Head of caudate nucleus (tissue), 42 donors: ENCODE data around the gene ARID3C.
A peak's percentile ranks its signal among the peaks of the same experiment; 100 is the strongest.

Source experiments
- DNase-seq, 42 donors: peaks; one replicate each; pipeline versions ENCODE4 v3.0.0 to v3.0.0-alpha.2; 2020 to 2021; ENCODE audit warnings: mixed read lengths in 7 of 42
- intact Hi-C: fragments of 100-400 bp; cut with DNase I; formaldehyde crosslinking; loops from one replicate; pipeline ENCODE4 v1.15.0; 2022

ARID3C gene

DNA sequence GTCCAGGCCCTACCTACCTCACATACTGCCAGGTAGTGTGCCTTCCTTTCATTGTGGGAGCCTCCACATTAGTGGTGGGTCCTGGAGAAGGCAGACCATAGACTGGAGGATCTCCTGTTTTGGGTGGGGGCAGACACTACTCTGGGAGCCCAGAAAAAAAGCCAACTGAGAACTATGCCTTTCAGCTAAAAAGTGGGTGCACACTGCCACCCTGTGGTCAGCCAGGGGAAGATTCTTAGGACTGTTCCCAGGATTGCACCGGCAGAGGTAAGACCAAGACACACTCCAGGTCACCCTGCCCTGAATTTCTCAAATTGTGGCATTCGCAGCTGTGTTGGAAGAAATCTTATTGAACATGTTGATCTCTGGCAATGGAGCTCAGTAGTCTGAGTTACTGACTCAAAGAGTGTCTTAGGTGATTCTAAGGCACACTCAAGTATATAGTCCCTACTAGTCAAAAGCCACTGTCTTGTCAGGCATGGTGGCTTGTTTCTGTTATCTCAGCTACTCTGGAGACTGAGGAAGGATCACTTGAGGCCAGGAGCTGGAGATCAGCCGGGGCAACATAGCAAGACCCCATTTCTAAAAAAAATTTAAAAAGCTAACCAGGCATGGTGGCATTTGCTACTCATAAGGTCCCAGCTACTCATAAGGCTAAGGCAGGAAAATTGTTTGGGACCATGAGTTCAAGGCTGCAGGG, 5.1 kb upstream of the ARID3C start:
- DNase-seq = peak; percentile 55 to 89 (median 78)
- intact Hi-C loops = no loop called here

DNA sequence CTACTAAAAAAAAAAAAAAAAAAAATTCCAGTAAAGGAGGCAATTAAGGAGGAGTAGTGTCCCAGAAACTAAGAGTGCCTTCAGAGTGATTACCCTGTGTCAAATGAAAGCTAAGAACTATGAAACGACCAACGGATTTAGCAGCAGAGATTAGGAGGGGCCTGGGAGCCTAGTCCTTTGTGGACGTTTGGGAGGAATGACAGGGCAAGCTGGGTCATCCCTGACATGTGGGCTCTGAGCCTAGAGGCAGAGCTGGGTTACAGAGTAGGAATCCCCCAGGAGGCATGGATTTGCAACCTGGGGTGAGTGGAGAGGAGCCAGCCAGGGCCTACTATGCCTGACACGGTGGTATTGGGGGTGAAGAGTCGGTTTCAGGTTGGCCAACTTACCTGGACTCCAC, 4.3 kb upstream of the ARID3C start:
- intact Hi-C loops = no loop called here
- no peak for DNase-seq

DNA sequence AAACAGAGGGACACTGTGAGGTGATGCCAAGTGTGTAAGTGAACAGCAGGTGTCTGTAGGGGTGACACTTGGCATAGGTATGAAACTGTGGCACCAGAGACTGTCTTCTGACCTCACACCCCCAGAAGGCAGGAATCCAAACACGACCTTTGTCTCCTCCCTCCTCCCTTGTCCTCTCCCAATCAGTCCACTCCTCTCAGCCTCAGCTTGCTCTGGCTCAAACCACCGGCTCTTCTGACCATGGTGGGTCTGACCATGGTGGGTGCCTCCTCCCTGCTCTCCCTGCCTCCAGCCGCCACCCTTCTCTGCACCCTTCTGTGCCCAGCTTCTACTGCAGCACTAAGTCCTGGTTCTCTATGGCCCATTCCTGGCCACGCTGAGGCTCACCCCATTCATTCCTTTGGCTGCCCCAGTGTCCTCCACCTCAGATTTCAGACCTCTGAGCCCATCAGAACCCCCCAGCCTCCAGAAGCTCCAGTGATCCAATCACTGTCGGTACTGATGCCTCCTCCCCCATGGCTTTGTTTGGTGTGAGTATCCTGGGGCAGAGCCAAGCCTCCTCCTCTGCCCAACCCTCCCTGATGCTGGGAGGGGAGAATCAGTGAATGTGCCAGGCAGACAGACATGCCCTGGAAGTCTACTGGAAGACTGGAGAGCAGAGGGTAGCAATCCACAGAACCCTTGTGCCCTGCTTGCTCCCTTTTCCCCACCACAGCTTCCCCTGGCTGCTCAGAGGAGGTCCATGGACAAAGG, 1.7 kb upstream of the ARID3C start:
- DNase-seq = no peak
- intact Hi-C loops = no loop called here

DNA sequence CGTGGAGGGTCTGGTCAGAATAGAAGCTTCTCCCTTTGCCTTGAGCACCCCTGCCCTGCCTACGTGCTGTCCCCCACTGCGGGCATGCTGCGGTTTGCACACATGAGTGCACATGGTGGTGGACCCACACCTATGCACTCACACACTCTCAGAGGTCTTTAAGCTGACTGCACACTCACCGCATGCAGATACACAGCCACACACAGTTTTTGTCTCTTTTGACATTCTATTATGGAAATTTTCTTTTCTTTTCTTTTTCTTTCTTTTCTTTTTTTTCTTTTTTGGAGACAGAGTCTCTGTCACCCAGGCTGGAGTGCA, 584 bp upstream of the ARID3C start:
- intact Hi-C loops = no loop called here
- DNase-seq = no peak

DNA sequence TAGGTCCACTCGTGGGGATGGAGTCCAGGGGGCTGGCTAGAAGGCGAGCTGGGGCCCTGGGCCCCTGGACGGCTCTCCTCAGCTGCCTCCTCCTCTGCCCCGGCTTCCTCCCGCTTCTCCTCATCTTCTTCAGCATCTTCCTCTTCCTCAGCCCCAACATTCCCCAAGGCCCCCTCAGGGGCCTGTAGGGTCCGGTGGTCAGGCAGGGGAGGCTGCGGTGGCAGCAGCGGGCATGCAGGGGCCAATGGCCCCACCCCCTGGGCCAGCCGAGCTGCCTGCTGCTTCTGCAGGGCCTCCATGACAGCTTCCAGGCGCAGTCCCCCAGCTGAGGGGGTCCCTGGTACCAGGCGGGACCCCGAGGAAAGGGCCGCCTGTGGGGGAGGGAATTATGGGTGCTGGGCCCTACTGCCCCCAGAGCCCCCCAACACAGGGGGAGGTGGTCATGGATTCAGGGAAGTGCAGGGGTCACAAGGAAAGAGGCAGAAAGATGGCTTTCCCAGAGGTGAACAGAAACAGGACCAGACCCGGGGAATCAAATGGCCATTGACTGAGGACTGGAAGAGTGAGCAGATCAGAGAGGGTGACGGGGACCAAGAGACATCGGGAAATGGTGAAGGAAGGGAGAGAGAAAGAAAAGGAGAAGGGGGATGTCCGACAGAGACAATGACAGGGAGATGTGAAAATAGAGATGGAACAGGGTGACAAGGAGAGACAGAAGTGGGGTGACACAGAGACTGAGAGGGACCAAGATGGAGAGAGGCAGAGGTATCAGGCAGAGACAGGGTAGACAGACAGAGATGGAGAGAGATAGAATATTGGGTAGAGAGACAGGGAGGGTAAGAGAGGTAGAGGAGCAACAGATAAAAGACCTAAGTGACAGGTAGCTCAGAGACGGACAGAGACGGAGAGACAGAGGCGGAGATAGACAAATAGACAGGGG, 880 bp downstream of the ARID3C start:
- intact Hi-C loops = no loop called here
- no peak for DNase-seq

DNA sequence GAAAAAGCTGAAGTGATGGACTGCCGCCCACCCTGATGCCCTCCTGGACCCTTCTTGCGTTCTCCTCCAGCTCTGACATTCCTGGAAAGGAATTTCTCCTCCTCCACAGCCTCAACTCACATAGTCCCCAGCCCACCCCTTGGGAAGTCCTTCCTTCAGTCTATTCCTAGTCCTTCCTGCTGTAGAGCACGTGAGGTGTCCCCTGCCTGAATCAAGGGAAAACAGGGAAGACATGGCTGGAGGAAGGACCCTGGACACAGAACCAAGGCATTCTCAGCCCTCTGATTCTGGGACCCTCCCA, 3.7 kb downstream of the ARID3C start:
- no peak for DNase-seq
- intact Hi-C loops = no loop called here

DNA sequence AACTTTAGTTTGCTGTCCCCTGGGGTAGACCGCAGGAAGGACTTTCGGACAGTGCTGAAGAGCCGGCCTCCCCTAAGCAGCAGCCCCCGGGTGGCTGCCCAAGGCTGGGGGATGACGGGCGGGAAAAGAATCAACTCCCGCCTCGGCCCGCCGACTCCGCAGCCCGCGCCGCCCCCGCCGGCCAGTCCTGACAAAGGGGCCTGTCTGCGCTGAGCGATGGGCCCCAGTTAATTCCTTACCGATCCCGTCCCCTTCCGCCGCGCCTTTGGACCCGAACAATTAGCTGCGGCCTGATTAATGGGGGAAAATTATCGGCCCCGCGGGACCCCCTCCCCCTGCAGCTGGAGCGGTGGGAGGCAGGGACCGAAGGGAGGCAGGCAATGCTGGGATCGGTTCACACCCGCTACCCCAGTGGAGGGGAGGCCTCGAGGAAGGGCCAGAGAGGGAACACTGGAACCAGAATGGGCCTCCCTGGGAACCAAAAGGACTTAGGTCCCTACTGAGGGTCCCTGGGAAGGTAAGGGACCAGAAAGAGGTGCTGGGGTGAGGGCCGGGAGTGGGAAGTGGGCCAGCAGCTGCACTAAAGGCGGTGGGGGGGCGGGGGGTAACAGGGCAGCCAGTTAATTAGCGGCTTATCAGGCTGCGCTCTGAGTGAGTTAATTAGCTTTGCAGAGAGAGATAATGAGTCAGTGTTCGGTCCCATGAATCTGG, 4.2 kb downstream of the ARID3C start:
- no peak for DNase-seq

DNA sequence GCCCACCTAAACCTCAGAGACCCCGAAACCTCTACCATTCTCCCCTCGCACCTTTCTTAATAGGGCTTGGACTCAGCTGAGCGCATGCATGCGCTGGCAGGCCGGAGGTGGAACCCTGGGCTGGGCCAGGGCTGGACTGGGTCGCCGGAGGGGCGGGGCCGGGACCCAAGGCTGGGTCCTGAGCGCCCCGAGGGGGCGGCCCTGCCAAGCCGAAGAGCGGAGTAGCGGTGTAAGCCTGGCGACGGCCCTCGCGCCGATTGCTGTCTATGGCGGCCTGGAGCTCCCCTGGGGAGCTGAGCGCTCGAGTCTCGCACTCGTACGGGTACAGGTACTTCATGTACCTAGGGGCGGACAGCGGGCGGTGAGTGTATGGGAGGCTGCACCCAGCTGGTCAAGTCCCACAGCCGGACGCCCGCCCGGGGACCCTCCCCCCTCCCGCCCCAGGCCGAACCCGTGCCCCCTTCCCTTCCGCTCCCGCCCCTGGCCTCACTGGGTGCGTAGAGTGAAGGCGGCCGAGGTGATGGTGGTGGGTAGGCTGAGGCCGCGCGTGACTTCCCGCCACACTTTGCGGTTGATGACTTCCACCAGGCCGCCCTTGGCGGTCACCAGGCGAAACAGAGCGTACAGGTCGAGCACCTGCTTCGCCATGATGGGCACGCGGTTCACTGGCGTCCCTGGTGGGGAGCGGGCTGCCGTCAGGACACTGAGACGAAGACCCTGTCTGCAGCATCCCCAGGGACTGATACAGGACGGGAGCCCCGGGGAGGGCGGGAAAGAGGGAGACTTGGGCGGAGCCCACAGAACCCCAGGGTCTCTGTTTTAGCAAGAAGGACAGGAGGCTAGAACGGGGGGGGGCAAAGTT, 5.3 kb downstream of the ARID3C start:
- no peak for DNase-seq
- intact Hi-C loops = no loop called here

More for the DNA sequence above, 4.2 kb downstream of the ARID3C start:
- intact Hi-C loops = no loop called here

DNA sequence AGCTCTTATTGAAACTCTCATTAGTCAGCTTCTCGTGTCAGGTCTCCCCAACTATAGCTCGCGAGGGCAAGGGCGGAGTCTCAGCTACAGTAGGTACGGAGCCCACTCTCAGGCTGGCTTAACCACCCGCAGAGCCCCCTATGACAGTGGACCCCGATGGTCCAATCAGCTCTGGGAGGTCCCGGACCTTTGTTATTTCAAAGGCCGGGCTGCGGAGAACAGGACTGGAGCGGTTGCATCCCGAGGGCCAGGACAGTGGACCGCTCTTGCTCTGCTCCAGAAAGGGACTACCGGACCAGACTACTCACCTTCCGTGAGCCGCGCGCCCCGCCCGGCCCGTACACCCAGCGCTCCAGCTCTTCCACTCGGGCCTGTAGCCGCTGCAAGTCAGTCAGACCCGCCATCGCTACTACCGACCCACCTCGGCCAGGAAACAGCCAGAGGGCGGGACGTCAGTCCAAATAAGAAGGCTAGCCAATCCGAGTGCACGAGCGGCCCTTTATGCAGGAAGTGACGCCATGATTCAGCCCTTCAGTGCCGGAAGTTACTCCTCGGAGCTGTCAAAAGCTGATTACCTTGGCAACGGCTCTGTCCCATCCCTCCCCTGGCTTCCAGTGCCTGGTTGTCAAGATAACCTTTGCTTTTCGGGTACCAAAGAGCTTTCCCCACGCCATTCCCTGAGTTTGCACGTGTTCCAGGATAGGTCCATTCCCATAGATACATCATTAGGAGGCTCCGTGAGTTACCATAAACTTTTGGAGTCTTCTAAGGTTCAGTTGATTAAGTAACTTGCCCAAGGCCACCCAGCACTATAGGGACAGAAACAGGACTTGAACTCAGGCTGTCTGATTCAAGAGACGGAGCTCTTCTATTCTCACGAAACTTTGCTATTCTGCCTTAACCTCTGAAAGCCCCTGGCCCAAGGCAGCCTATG, 8.5 kb downstream of the ARID3C start, which contains the start of gene DCTN3:
Gene DCTN3 (minus strand): TSS at position 435 of the 934 bp plus-strand sequence. CDS start 31 bp downstream, at position 404.
- intact Hi-C loops = no loop called here
- peak; percentile 91 to 99 (median 96) for DNase-seq

DNA sequence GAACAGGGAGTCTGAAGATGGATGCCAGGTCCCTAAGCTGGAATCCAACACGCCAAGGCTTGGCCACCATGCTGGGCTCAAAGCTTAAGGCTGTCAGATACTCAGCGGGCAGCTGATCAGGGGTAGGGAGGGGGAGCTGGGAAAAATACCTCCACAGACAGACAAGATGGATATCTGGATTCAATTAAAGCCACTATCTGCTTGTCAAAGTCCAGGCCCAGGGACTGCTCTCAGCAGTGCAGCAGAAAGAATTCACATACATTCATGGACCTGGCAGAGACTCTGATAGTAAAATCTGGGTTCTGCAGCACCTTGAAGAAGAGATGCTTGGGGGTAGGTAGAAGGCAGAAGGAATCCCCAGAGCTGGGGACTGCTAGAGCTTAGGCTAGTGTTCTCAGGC, 13.7 kb downstream of the ARID3C start:
- intact Hi-C loops = no loop called here
- no peak for DNase-seq

DNA sequence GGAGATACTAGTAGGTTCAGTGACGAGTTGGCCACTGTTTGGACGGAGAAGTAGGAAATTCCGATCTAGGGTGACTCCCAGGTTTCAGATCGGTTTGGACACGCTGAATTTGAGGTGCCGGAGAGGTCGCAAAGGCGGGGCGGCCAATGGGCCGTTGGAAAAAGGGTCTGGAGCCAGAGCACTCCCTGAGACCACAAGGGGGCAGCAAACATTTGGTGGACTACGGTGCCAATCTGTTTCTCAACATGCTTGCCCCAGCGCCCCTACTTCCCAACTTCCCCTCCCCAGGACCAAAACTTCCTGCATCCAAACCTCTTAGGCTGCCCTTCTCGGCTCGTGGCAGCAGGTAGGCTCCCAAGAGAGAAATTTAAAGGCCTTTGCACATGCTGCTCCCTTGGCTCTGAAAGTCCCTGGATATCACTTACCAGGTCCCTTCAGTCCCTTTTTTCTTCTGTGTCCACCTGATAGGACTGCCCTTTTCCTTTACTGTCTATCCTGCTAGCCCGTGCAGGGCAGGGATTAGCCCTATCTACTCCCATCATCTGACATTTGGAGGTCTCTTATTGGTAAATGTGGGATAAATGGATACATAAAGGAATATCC, 16.0 kb downstream of the ARID3C start:
- intact Hi-C loops = no loop called here

DNA sequence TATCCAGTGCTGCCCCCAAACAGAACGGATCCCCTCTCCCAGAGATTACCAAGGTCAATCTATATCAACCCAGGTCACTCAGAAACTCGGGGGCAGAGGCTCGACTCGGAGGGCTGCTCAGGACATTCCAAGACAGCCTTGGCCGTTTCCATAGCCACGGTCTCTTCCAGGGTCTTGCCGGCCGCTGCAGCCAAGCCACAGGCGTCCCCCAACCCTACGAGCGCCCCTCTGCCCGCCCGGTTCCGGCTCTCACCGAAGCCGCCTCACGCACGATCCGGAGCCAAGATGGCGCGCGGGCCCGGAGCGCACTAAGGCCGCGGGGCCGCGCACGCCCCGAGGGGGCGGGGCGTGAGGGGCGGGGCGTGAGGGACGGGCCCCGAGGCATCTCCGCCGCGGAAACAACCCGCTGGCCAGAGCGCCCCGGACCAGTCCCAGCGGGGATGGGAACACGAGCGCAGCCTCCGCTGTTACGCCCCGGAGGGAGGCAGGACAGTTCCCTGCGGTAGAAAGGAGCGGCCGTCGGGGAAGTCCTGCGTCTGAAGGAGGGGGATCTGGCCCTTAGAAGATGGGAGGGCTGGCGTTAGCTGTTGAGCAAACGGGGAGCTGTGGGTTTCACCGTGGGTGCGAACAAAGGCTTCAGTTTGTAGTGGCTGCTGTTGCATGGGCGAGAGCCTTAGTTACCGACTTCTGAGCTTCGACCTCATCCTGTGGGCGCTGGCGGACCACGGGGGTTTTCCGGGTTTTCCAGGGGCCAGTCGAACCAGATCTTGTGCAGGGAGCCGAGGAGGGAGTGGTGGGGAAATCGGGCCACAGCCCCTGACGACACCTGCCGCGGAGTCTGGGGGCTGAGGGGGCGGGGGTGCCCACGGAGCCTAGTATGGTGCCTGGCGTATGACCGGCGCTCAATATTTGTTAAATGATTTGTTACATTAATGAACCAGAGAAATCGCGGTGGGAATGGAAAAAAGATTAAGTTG, 16.8 kb downstream of the ARID3C start, which contains the start of gene RPP25L:
Gene RPP25L (minus strand): TSS at position 287 of the 977 bp plus-strand sequence. CDS start 801 bp downstream, outside the sequence.
- intact Hi-C loops = no loop called here
- DNase-seq = peak; percentile 53 to 94 (median 87)

More for the DNA sequence above, 16.0 kb downstream of the ARID3C start:
- DNase-seq = peak; percentile 70 to 93 (median 83)

DNA sequence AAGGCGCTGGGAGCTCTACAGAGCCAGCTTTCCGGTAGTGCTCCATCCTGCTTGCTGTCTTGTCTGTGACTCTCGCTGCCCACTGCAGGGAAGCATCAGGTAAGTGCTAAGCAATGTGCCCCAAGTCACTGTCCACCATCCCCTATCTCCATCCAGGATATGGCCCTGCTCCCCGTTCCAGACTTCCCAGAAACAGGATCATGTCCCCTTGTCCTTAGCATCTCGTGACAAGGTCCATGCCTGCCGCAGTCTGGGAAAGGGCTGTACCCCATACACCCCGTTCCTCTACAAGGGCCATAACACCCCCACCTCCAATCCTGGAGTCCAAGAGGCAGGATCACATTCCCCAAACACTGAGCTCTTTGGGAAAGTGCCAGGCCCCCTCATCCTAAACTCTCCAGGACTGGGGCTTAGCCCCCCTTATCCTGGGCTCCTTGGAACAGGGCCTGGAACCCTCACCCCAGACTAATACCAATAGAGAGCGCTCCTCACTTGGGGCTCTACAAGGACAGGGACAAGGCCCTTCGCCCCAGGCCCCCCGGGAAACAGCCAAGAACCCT, 17.5 kb downstream of the ARID3C start:
- intact Hi-C loops = no loop called here
- DNase-seq = peak in 12 of 42 donors; percentile 9 to 54 (median 22)

DNA sequence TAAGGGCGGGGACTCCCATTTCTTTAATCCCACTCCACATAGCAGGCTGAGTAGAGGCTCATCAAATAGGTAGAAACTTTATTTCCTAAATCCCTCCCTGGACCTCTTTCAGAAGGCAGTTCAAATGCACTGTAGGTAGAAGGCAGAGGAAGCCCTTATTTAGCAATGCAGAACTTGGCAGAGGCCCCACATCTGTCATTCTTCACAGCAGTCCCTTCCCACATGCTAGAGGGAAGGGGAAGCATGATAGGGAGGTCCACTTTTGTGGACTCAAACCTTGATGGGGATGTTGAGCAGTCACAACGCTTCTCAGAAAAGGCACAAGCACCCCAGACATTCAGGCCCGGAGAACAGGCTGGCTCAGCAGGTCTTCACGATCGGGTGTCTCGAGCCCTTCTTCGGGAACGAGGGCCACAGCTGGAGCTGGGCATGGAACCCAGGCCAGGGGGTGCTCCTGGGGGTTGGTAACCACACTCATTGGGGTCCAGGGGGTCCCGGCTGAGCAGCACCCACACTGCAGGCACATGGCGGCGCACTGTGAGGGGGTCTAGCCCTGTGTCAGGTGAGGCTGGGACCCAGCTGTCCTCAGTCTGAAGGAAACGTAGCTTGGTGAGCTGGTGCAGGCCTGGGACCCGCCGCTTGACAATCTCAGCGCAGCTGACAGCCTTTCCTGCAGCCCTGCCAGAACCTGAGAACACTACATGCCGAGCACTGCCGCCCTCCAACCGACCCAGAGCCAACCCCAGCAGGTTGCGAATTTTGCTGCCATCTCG, 18.2 kb downstream of the ARID3C start:
- intact Hi-C loops = no loop called here
- peak in 1 of 42 donors; percentile 25 for DNase-seq
